ENCODE results near the gene RASAL2. TPM values are rescaled to one million over a fixed set of nuclear protein-coding genes. Genes with fewer than 3 reads are reported as not detected.

The RASAL2 gene
- total and polyA plus RNA-seq, 9 of the 15 experiments (the other 6 are each of a cell fraction or from before 2014, with no cell fraction given): 0.13 to 1.0 (median 0.62) TPM

DNA sequence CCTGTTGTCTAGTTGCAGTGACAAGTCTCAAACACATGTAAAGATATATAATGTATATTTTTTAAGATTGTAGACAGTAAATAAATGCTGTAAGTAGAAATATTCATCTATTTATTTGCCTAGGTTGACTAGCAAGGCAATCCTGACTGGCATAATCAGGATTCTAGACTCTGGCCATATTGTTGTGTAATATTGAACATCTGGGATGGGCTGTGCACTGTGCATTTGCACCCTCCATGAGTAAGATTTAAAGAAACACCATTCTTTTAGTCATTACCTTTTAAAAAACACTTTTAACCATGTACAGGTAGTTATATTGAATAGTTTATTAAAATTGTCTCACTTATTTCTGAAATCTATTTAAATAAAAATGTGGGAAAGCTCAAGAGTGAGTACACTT lies 32.4 kb downstream of the RASAL2 start:
- Histone ChIP-seq H3K79me2 (ENCODE audit: control insufficient read depth, insufficient read depth, low read length) (no peaks in the 10 kb centered on the region), H3K9ac (ENCODE audit: insufficient read depth in 1 of 2, low read depth in 2 of 2, low read length in 2 of 2) (no peak overlapping the region), H3K27ac (ENCODE audit: extremely low read depth, low read depth, low read length) (no peak overlapping the region), H3K4me2 (ENCODE audit: insufficient read depth, low read length) (no peak overlapping the region), H3K9me1 (ENCODE audit: control insufficient read depth, insufficient read depth, low read length) (no peaks in the 10 kb centered on the region), H3K36me3 (ENCODE audit: control insufficient read depth, insufficient read depth, low read length) (no peaks in the 10 kb centered on the region), H3K4me1 (replicated peaks in 1 of 2; ENCODE audit: control insufficient read depth in 2 of 2, insufficient read depth in 2 of 2, low read length in 2 of 2) (no peaks in the 10 kb centered on the region), H3K27me3 (ENCODE audit: control insufficient read depth in 2 of 2, insufficient read depth in 2 of 2, low read length in 2 of 2) (no peaks in the 10 kb centered on the region), H2AFZ (ENCODE audit: low read depth, low read length) (no peak overlapping the region), H4K20me1 (replicated peaks; ENCODE audit: control insufficient read depth, insufficient read depth, low read length) (no peaks in the 10 kb centered on the region), H3K9me3 (replicated peaks; ENCODE audit: control insufficient read depth, insufficient read depth, low read depth, low read length) (no peaks in the 10 kb centered on the region), H3K4me3 (no peak overlapping the region)
- no peak for FAIRE-seq
- no TSS peak for BruUV-seq (replicated peaks)
- TF ChIP-seq SIRT6 (IDR thresholded peaks at IDR 0.05; ENCODE audit: low read depth, low read length): no peak
- no peak for TF ChIP-seq MAFG (tag; conservative IDR thresholded peaks at IDR 0.05)
- no peak for TF ChIP-seq PML (IDR thresholded peaks at IDR 0.05; ENCODE audit: low read length)
- no peak for TF ChIP-seq CEBPB (tag; IDR thresholded peaks at IDR 0.05)
- TF ChIP-seq SMARCA5 (IDR thresholded peaks at IDR 0.05): no peak
- no peak for TF ChIP-seq PRDM10 (IDR thresholded peaks at IDR 0.05; ENCODE audit: partially characterized antibody)
- no peak for TF ChIP-seq DPF2 (IDR thresholded peaks at IDR 0.05)
- no peak for TF ChIP-seq TAF9B (IDR thresholded peaks at IDR 0.05; ENCODE audit: partially characterized antibody)
- TF ChIP-seq NEUROD1 (IDR thresholded peaks at IDR 0.05; ENCODE audit: borderline replicate concordance, low read depth, low read length, partially characterized antibody): no peak
- no peak for TF ChIP-seq ZSCAN32 (CRISPR knock-in tag; IDR thresholded peaks at IDR 0.05)
- no peak for TF ChIP-seq FOS (IDR thresholded peaks at IDR 0.05; ENCODE audit: extremely low read depth, insufficient read length)
- TF ChIP-seq TEAD4 (IDR thresholded peaks at IDR 0.05; ENCODE audit: low read length): no peak
- TF ChIP-seq TEAD4 (CRISPR knock-in tag; IDR thresholded peaks at IDR 0.05; ENCODE audit: borderline replicate concordance): no peak
- TF ChIP-seq SAFB (IDR thresholded peaks at IDR 0.05; ENCODE audit: borderline replicate concordance, low read depth, low read length): no peak
- TF ChIP-seq HNRNPH1 (optimal IDR thresholded peaks at IDR 0.05; ENCODE audit: low read depth, low read length): no peak
- TF ChIP-seq, protein P1, sequence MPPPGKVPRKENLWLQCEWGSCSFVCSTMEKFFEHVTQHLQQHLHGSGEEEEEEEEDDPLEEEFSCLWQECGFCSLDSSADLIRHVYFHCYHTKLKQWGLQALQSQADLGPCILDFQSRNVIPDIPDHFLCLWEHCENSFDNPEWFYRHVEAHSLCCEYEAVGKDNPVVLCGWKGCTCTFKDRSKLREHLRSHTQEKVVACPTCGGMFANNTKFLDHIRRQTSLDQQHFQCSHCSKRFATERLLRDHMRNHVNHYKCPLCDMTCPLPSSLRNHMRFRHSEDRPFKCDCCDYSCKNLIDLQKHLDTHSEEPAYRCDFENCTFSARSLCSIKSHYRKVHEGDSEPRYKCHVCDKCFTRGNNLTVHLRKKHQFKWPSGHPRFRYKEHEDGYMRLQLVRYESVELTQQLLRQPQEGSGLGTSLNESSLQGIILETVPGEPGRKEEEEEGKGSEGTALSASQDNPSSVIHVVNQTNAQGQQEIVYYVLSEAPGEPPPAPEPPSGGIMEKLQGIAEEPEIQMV (tag; conservative IDR thresholded peaks at IDR 0.05; ENCODE audit: low read depth): no peak
- TF ChIP-seq ZNF174 (CRISPR knock-in tag; IDR thresholded peaks at IDR 0.05): no peak
- no peak for TF ChIP-seq GTF2F1 (IDR thresholded peaks at IDR 0.05; ENCODE audit: low read depth, low read length)
- POLR2A ChIA-PET: no interaction called here
- intact Hi-C loops (cut with micrococcal nuclease): no loop called here
- CTCF ChIA-PET (ENCODE audit: low intra/inter-chr PET ratio): no interaction called here
- no peak for DNase-seq (ENCODE audit: extremely low read depth in 1 of 4, low spot score in 3 of 4)
- in situ Hi-C loops (cut with MboI): no loop called here
- no peak for ATAC-seq

Data from K562 (cell line).